Ovary (tissue), 3 donors: ENCODE results near the gene SCPEP1.

Source experiments
- POLR2A ChIP-seq: fragments of 450-650 bp; IDR thresholded peaks from one replicate; pipeline ENCODE4 v1.6.1; 2017; ENCODE audit warnings: antibody characterized with exemption, mild to moderate bottlenecking, moderate library complexity
- TF ChIP-seq, protein P1 (sequence below), 3 donors: fragments of 450-650 bp in 2 of 3; fragments of 200-600 bp in 1 of 3; IDR thresholded peaks; one replicate each; pipeline versions ENCODE4 v1.5.1 to v1.8.0; 2016 to 2022; ENCODE audit warnings: antibody characterized with exemption in 3 of 3, mild to moderate bottlenecking in 1 of 3
- donor health status: DM: no; HTN: no; CAD: no.

DNA sequence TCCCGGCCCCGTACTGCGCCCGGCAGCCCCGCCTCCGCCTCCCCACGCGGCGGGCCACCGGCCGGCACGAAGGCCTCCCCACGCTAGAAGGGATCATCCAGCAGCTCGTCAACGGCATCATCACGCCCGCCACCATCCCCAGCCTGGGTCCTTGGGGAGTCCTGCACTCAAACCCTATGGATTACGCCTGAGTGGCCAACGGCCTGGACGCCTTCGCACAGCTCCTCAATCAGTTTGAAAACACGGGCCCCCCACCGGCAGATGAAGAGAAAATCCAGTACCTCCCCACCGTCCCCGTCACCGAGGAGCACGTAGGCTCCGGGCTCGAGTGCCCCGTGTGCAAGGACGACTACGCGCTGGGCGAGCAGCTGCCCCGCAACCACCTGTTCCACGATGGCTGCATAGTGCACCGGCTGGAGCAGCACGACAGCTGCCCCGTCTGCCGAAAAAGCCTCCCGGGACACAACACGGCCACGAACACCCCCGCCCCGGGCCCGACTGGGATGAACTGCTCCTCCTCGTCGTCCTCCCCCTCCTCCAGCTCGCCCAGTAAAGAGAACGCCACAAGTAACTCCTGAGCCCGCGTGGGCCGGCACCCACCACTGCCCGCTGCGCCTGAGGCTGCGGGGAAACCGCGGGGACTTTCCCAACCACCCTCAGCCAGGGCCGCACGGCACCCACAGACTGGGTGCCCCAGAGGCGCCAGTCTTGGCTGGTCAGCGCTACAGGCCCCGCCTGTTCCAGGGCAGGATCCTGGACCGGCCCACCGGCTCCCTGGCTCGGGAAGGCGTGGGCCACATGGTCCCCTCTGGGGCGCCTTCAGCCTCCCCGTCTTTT lies 68.2 kb downstream of the SCPEP1 start:
- no peak for TF ChIP-seq POLR2A
- TF ChIP-seq, protein P1, sequence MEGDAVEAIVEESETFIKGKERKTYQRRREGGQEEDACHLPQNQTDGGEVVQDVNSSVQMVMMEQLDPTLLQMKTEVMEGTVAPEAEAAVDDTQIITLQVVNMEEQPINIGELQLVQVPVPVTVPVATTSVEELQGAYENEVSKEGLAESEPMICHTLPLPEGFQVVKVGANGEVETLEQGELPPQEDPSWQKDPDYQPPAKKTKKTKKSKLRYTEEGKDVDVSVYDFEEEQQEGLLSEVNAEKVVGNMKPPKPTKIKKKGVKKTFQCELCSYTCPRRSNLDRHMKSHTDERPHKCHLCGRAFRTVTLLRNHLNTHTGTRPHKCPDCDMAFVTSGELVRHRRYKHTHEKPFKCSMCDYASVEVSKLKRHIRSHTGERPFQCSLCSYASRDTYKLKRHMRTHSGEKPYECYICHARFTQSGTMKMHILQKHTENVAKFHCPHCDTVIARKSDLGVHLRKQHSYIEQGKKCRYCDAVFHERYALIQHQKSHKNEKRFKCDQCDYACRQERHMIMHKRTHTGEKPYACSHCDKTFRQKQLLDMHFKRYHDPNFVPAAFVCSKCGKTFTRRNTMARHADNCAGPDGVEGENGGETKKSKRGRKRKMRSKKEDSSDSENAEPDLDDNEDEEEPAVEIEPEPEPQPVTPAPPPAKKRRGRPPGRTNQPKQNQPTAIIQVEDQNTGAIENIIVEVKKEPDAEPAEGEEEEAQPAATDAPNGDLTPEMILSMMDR (IDR thresholded peaks at IDR 0.05), result no peak
